Glomerular endothelial cell (primary cell): Measurements from ENCODE around the gene ADARB2. TPM values are rescaled to one million over a fixed set of nuclear protein-coding genes. Genes with fewer than 3 reads are reported as not detected.

Experiments
- DNase-seq: peaks from one replicate; pipeline ENCODE4 v3.0.0-alpha.2; 2011; ENCODE audit warnings: low read depth, low spot score; ENCODE audit errors: extremely low read depth
- total RNA-seq: library from RNA; depleted of rRNA; stranded (reverse); fragments of >200 nt; gene quantifications from 2 replicates; pipeline ENCODE4 v1.2.3, GENCODE V29; 2015

The ADARB2 gene
- total RNA-seq, 1 donor from 2014 or later: 0.23 TPM

- no peak for DNase-seq
Observed at GRCh38 chr10:1205450-1206030, 531.8 kb downstream of the ADARB2 start.

- DNase-seq: no peak
Observed at GRCh38 chr10:1204434-1205326, 532.6 kb downstream of the ADARB2 start.

GRCh38 chr10:1203704-1204103 is 533.6 kb downstream of the ADARB2 start:
- no peak for DNase-seq

- DNase-seq: no peak
Observed at GRCh38 chr10:1203216-1203615, 534.1 kb downstream of the ADARB2 start.

GRCh38 chr10:1202343-1202742 is 535.0 kb downstream of the ADARB2 start:
- DNase-seq: no peak

- DNase-seq: no peak
Observed at GRCh38 chr10:1200866-1201807, 536.2 kb downstream of the ADARB2 start.

- DNase-seq: no peak
Observed at GRCh38 chr10:1199897-1200721, 537.2 kb downstream of the ADARB2 start.

GRCh38 chr10:1199345-1199673 is 538.0 kb downstream of the ADARB2 start:
- DNase-seq: no peak

GRCh38 chr10:1198453-1199344 is 538.6 kb downstream of the ADARB2 start:
- DNase-seq: no peak

GRCh38 chr10:1197384-1197783 is 539.9 kb downstream of the ADARB2 start:
- no peak for DNase-seq

GRCh38 chr10:1196656-1197055 is 540.7 kb downstream of the ADARB2 start:
- DNase-seq: no peak

- DNase-seq: no peak
Observed at GRCh38 chr10:1195828-1196227, 541.5 kb downstream of the ADARB2 start.

- DNase-seq: no peak
Observed at GRCh38 chr10:1194161-1194560, 543.2 kb downstream of the ADARB2 start.

GRCh38 chr10:1193561-1193960 is 543.8 kb downstream of the ADARB2 start:
- DNase-seq: no peak

- DNase-seq: no peak
Observed at GRCh38 chr10:1191752-1192151, 545.6 kb downstream of the ADARB2 start.

GRCh38 chr10:1190791-1191490 is 546.4 kb downstream of the ADARB2 start:
- DNase-seq: no peak

GRCh38 chr10:1190052-1190395 is 547.3 kb downstream of the ADARB2 start:
- no peak for DNase-seq

- no peak for DNase-seq
Observed at GRCh38 chr10:1189166-1190051, 547.9 kb downstream of the ADARB2 start.
